ENCODE measurements around the gene ST8SIA5. TPM values are rescaled to one million over a fixed set of nuclear protein-coding genes. Genes with fewer than 3 reads are reported as not detected.

ST8SIA5 gene
- total and polyA plus RNA-seq, 8 donors, result 0.03 to 1.4 (median 0.19) TPM; not detected in 4

- Histone ChIP-seq H3K27ac (no peak overlapping the region), H3K4me3 (no peak overlapping the region), H3K36me3 (no peaks in the 10 kb centered on the region), H3K4me1 (no peaks in the 10 kb centered on the region), H3K9me3 (no peaks in the 10 kb centered on the region), H3K27me3 (peaks cover 0 to 7% (median 0%) of the 10 kb centered on the region in 3 donors)
- DNase-seq, result no peak
- no peak for TF ChIP-seq POLR2AphosphoS5 (IDR thresholded peaks at IDR 0.05)
- no peak for TF ChIP-seq POLR2A (IDR thresholded peaks at IDR 0.05)
- no peak for TF ChIP-seq CTCF (IDR thresholded peaks at IDR 0.05)
- TF ChIP-seq EP300 (IDR thresholded peaks at IDR 0.05), result no peak
- 57 to 75% (median 63%) methylated on average over 4 to 5 of the region's 5 CpGs for WGBS, 5 donors
- intact Hi-C loops (cut with DNase I; ENCODE audit: low total_unique reads), result no loop called here
These were observed 56.6 kb downstream of the ST8SIA5 start for GRCh38 chr18:46700066-46700824.

GRCh38 chr18:46696702-46697101 is 60.2 kb downstream of the ST8SIA5 start:
- no peak for DNase-seq
- Histone ChIP-seq H3K36me3 (no peaks in the 10 kb centered on the region), H3K27ac (no peak overlapping the region), H3K4me3 (no peak overlapping the region), H3K9me3 (no peaks in the 10 kb centered on the region), H3K4me1 (no peaks in the 10 kb centered on the region), H3K27me3 (no peaks in the 10 kb centered on the region)
- intact Hi-C loops (cut with DNase I; ENCODE audit: low total_unique reads), result no loop called here
- TF ChIP-seq POLR2AphosphoS5 (IDR thresholded peaks at IDR 0.05) (no peak), CTCF (IDR thresholded peaks at IDR 0.05) (no peak), POLR2A (IDR thresholded peaks at IDR 0.05) (no peak), EP300 (IDR thresholded peaks at IDR 0.05) (no peak)

GRCh38 chr18:46696268-46696667 is 60.6 kb downstream of the ST8SIA5 start:
- TF ChIP-seq POLR2A (IDR thresholded peaks at IDR 0.05) (no peak), POLR2AphosphoS5 (IDR thresholded peaks at IDR 0.05) (no peak), CTCF (IDR thresholded peaks at IDR 0.05) (no peak), EP300 (IDR thresholded peaks at IDR 0.05) (no peak)
- Histone ChIP-seq H3K9me3 (no peaks in the 10 kb centered on the region), H3K4me1 (no peaks in the 10 kb centered on the region), H3K27ac (no peak overlapping the region), H3K4me3 (no peak overlapping the region), H3K36me3 (no peaks in the 10 kb centered on the region), H3K27me3 (no peaks in the 10 kb centered on the region)
- intact Hi-C loops (cut with DNase I; ENCODE audit: low total_unique reads), result no loop called here
- 52 to 68% (median 61%) methylated on average over 3 of the region's 3 CpGs for WGBS, 5 donors
- peak; percentile 22 to 30 for DNase-seq

GRCh38 chr18:46693996-46694395 is 62.9 kb downstream of the ST8SIA5 start:
- 74 to 92% (median 83%) methylated on average over 2 of the region's 2 CpGs for WGBS, 5 donors
- TF ChIP-seq CTCF (IDR thresholded peaks at IDR 0.05) (no peak), POLR2AphosphoS5 (IDR thresholded peaks at IDR 0.05) (no peak), EP300 (IDR thresholded peaks at IDR 0.05) (no peak), POLR2A (IDR thresholded peaks at IDR 0.05) (no peak)
- Histone ChIP-seq H3K4me3 (no peak overlapping the region), H3K9me3 (no peaks in the 10 kb centered on the region), H3K36me3 (no peaks in the 10 kb centered on the region), H3K27ac (no peak overlapping the region), H3K4me1 (no peaks in the 10 kb centered on the region), H3K27me3 (no peaks in the 10 kb centered on the region)
- intact Hi-C loops (cut with DNase I; ENCODE audit: low total_unique reads), result no loop called here
- no peak for DNase-seq

All from stomach (tissue), 9 donors.